Kidney tubule cell (primary cell): Measurements from ENCODE around the gene SLC13A4.
"Not testable (repeated sequence)": the region's sequence is repeated elsewhere in the genome, so short reads cannot be mapped to it uniquely, and the experiment has no call there.

Experiments
- DNase-seq: peaks from one replicate; pipeline ENCODE4 v3.0.0-alpha.2; 2018; ENCODE audit warnings: low spot score

Gene SLC13A4

DNA sequence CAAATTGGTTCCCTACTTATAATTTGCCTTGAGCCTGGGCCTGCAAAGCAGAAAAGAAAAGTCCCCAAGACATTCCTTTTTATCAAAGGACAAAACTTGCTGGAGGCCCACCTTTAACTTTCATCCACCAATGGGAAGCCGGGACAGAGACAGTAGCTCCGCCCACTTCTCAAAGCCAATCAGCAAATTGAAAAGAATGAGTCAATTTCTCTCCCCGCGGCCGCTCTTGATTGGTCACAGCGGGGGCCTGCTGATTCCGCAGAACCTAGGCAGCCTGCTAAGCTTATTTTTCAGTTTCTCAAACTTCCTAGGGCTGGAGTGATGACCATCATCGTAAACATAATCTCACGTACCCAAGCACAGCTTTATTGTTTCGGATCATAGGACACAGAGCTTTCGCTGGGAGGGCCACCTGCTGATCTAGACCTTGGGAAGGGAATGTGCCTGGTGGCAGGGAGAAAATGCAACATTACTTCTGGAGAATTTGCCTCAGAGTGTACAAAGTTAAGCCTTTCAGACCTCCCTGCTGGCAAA, at the start of gene SLC13A4:
TSS of gene SLC13A4 (minus strand) at position 51 of the 534 bp plus-strand sequence. CDS start 690 bp downstream, outside the sequence.
- DNase-seq = no peak

- DNase-seq = not testable (repeated sequence)
These were observed 47.9 kb upstream of the SLC13A4 start for GRCh38 chr7:135775915-135776314.

DNA sequence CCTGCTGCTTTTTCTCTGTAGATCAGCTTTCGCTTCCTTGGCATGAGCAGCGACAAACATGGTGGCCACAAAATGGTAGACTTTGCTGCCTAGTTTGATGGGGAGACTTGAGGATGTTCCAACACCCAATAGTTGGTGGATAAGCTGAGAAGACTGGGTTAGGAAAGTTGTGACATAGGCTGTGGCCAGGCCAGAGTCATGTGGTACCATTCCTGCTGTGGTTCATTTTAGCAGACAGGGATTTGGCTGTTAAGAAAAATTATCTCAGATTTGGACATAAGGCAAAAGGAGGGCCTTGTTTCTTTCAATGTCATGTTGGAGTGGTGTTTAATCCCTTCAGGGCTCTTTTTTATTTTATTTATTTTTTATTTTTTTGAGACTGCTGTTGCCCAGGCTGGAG, 47.2 kb upstream of the SLC13A4 start:
- DNase-seq = no peak

- peak; percentile 87 for DNase-seq
These were observed 46.3 kb upstream of the SLC13A4 start for GRCh38 chr7:135774284-135774683.

DNA sequence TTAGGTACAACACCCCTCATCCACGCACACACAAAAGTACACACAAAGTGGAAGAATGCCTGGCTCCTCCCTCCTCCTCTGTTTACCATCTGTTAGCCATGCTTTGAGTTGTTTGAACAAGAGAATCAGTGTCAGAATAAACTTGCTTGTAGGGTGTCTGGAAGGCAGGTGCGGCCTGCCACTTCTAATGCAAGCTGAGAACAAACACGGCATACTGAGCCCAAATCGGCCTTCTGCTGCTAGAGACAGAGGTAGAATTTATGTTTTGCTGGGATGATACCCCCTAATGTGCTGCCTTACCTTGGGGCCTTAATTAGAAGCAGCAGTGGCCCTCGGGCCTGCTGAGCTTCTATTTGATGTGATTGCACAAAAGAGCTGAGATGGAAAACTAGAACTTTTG, 45.5 kb upstream of the SLC13A4 start:
- DNase-seq = no peak

- DNase-seq = no peak
These were observed 44.7 kb upstream of the SLC13A4 start for GRCh38 chr7:135772639-135773222.

DNA sequence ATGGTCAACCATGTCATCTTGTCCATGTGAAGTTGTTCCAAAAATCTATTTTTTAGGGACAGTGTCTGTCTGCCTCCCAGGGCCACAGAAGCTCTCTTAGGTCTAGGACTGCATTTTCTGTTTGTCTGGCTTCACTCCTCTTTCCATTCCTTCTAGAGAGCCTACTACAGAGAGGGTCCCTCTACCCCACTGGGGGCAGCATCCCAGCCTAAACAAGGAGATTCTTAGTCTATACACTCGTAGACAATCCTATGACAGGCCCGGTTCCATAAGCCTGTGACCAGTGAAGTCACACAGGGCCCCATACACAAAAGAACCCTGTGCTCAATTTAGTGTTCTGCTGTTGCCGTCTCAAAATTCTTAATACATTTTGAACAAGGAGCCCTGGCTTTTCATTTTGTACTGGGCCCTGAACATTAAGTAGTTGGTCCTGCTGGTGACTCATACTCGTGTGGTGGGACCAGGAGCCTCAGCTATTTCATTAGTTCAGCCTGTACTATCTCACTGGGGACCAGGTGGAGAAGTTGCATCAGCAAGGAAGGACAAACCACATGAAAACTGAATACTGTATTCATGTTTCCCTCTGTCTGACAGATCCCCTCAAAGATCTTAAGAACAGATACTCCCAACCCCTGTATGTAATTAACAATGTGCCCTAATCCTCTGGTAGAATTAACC, 44.1 kb upstream of the SLC13A4 start:
- peak; percentile 39 for DNase-seq

DNA sequence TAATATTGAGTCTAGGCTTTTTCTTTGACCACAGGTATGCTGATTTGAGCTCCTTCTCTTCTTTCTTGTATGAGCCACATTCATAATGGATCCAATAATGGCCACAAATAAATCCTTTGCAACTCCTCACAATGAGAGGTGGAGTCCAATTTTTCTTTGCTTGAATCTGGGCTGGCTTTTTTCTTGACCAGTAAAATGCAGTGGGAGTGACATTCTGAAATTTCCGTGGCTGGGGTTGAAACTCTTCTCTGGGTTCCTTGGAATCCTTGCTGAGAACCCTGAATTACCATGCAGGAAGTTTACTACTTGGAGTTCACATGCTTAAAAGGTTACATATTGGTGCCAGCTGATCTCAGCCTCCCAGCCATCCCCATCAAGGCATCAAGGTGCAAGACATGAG, 43.1 kb upstream of the SLC13A4 start:
- DNase-seq = no peak

DNA sequence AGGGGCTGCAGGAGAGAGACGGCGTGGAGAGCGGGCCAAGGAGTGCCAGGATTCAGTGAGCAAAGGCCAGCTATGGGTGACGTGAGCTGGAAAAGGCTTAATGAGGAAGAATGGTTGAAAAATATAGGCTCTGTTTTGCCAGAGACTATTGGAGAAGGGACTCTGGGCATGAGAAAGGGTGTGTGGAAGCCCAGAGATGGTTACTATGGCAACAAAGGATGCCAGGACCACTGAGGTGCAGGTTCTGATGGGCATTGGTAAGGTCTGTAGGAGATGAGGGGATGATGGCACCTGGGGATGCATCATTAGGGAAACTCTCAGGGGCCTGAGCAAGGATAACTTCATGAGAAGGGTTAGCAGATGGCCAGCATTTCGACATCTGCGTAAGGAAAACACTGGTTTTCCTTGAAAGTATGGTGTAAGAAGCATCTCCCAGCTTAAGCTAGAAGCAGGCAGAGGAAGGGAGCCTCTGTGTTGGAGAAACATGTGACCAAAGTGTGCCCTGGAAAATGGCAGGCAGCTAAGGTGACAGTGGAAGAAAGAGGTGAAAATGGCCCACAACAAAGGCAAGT, 42.2 kb upstream of the SLC13A4 start:
- DNase-seq = no peak

- DNase-seq = no peak
These were observed 41.2 kb upstream of the SLC13A4 start for GRCh38 chr7:135769005-135769802.

GRCh38 chr7:135768467-135768866, 40.5 kb upstream of the SLC13A4 start:
- DNase-seq = no peak

GRCh38 chr7:135768064-135768463, 40.1 kb upstream of the SLC13A4 start:
- DNase-seq = no peak

DNA sequence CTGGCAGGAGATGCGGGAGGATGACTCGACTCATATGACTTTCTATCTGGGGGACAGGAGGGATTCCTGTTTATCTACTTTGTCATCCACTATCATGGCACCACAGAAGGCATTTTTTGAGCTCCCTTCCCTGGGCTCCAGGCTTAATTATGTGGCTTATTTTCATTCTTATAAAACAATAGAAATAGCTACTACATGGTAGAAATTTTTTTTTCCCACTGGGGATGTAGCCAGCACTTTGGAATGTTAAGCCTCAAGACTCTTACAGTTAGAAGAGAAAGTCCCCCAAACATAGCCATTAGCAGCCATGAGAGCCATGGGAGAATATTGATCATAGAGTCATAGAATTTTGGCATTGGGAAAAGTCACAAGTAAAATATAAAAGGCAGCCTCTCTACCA, 35.3 kb upstream of the SLC13A4 start:
- DNase-seq = no peak

GRCh38 chr7:135761751-135762488, 33.9 kb upstream of the SLC13A4 start:
- DNase-seq = no peak

- DNase-seq = no peak
These were observed 31.5 kb upstream of the SLC13A4 start for GRCh38 chr7:135759532-135759931.

DNA sequence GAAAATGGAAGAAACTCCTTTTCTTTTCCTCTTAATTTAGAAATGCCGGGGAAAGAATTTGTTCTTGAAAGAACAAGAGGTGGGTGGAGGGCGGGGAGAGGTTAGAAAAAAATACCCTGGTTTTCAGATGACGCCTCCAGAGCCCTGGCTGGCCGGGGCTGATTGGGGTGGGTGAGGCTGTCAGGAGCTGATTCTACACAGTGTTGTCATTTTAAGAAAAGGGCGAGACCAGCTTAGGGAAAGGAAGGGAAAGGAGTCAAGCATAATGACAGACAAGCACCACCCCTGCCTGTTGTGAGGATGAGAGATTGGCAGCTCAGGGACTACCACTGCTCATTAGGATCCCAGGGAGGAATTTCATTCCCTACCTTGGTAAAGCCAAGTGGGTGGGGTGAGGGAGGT, 30.5 kb upstream of the SLC13A4 start:
- no peak for DNase-seq

GRCh38 chr7:135757719-135758411, 29.9 kb upstream of the SLC13A4 start:
- DNase-seq = no peak

DNA sequence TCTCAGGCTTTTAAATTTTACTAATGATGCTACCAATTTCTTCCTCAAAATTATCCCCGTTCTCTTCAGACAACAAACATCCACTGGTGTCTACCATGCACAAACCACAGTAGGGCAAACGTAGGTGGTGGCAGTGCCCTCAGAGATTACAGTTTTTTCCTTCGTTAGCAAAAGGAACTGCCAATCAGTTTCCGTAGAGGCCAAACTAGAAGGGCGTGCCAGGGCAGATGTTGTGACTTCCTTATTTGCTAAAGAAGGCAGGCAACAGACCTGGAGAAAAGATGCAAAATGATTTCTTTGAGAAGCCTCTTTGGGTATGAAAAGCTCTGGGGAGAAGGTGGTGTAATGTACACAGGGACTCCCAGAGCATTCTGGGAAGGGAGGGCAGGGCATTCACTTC, 28.2 kb upstream of the SLC13A4 start:
- DNase-seq = no peak

DNA sequence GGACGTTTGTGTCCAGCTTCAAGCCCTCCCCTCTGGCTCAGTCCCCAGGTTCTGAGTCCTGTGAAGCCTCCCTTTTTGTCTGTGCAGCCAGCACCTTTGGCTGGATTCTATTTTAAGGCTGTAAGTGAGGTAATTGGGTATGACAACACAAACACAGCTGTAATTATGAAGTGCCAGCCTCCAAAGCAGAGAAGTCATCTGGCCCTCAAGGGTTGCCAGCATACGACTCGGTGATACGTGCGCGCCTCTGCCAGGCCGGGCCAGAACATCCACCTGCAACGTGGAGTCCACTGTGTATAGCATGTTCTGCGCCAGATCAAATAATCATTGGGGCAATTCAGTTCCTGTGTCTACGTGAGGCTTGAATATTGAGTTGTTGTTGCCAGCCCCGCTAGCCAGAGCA, 27.4 kb upstream of the SLC13A4 start:
- DNase-seq = no peak

DNA sequence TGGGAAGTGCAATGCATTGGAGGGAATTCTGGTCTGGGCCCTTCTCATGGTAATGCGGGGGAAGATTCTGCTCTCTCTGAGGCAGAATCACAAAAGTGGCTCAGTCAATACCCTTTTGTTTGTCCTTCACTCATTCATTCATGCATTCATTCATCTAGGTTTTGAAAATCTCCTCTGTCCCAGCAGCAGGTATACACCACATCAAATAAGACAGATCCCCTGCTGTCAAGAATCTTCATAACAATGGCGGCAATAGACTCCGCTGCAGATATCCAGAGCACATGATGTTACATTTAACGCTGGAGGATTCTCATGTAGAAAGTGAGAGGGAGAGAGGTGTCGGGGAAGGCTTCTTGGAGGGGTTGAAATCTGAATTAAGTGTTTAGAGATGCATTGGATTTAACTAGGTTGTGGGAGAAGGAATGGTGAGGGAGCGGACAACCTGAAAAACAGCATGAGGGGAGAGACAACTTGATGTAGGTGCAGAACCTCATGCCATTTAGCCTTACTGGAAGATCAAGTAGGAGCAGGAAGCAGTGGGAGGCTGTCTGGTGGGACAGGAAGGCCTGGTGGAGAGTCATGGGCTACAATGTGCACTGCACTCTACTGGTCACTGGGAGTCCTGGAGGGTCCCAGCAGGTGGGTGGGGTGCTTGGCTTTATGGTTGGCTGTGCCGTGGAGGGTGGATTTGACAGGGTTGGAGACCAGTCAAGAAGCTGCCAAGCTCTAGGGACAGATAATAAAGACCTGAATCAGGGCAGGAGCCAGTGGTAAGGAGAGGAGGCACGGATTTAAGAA, 25.8 kb upstream of the SLC13A4 start:
- DNase-seq = no peak
